HepG2 (cell line): Measurements from ENCODE around the gene REEP2. TPM values are rescaled to one million over a fixed set of nuclear protein-coding genes. Genes with fewer than 3 reads are reported as not detected.

Experiments
- DR1 ChIP-seq: sonication (generic); formaldehyde crosslinking; IDR thresholded peaks from 2 replicates; pipeline ENCODE4 v1.8.0; 2021; ENCODE audit warnings: mild to moderate bottlenecking, missing genetic modification reagents, inconsistent platforms
- ISL2 ChIP-seq: sonication (generic); formaldehyde crosslinking; IDR thresholded peaks from 2 replicates; pipeline ENCODE4 v1.5.0; 2020; ENCODE audit warnings: missing genetic modification reagents
- KDM4B ChIP-seq: sonication (generic); formaldehyde crosslinking; IDR thresholded peaks from 2 replicates; pipeline ENCODE4 v1.4.0; 2020; ENCODE audit warnings: missing genetic modification reagents
- KLF11 ChIP-seq: IDR thresholded peaks from 2 replicates; pipeline ENCODE4 v1.6.1; 2016; ENCODE audit warnings: missing compliant biosample characterization
- MED8 ChIP-seq: sonication (generic); formaldehyde crosslinking; IDR thresholded peaks from 2 replicates; pipeline ENCODE4 v1.8.1; 2023; ENCODE audit warnings: mild to moderate bottlenecking, missing genetic modification reagents; ENCODE audit not compliant: insufficient replicate concordance
- NR3C1 ChIP-seq: sonication (generic); formaldehyde crosslinking; IDR thresholded peaks from 2 replicates; pipeline ENCODE4 v1.4.0; 2020; ENCODE audit warnings: missing genetic modification reagents
- SMC3 ChIP-seq: IDR thresholded peaks from 2 replicates; pipeline ENCODE4 v1.6.1; 2011; ENCODE audit warnings: low read length, improper control_type of control experiment
- XRCC5 ChIP-seq: fragments of 200-400 bp; formaldehyde crosslinking; optimal IDR thresholded peaks from 2 replicates; pipeline ENCODE3; 2017; ENCODE audit warnings: mild to moderate bottlenecking, low read length
- ZNF138 ChIP-seq: sonication (generic); formaldehyde crosslinking; IDR thresholded peaks from 2 replicates; pipeline ENCODE4 v1.5.0; 2020; ENCODE audit warnings: mild to moderate bottlenecking, low read depth, missing genetic modification reagents
- ZNF260 ChIP-seq: sonication (generic); formaldehyde crosslinking; IDR thresholded peaks from 2 replicates; pipeline ENCODE4 v1.4.0; 2020; ENCODE audit warnings: missing genetic modification reagents, low read depth, mild to moderate bottlenecking, borderline replicate concordance
- ZNF33A ChIP-seq: sonication (generic); formaldehyde crosslinking; IDR thresholded peaks from 2 replicates; pipeline ENCODE4 v1.5.1; 2020; ENCODE audit warnings: missing genetic modification reagents, mild to moderate bottlenecking, moderate library complexity, borderline replicate concordance
- ZNF431 ChIP-seq: sonication (generic); formaldehyde crosslinking; IDR thresholded peaks from 2 replicates; pipeline ENCODE4 v1.9.0; 2022; ENCODE audit warnings: missing genetic modification reagents, low read depth, mild to moderate bottlenecking, borderline replicate concordance
- ZNF672 ChIP-seq: sonication (generic); formaldehyde crosslinking; IDR thresholded peaks from 2 replicates; pipeline ENCODE4 v1.8.1; 2022; ENCODE audit warnings: missing genetic modification reagents
- ZNF782 ChIP-seq: sonication (generic); formaldehyde crosslinking; IDR thresholded peaks from 2 replicates; pipeline ENCODE4 v1.4.0; 2020; ENCODE audit warnings: missing genetic modification reagents, mild to moderate bottlenecking, borderline replicate concordance
- ZSCAN25 ChIP-seq: sonication (generic); formaldehyde crosslinking; IDR thresholded peaks from 2 replicates; pipeline ENCODE4 v1.8.0; 2022; ENCODE audit warnings: mild to moderate bottlenecking, missing genetic modification reagents
- polyA plus RNA-seq, 8 experiments: library from polyadenylated mRNA; depleted of rRNA in 3 of 8; stranded (reverse) in 7 of 8; unstranded in 1 of 8; fragments of >200 nt; fragmentation: Illumina TruSeq in 4 of 8; extraction: Trizol in 4 of 8; gene quantifications; 2 replicates each; pipeline versions ENCODE4 v1.2.1 to v1.2.3, GENCODE V29; 2011 to 2016; ENCODE audit warnings: low read depth in 4 of 8, missing spikeins in 1 of 8, mixed read lengths in 1 of 8; ENCODE audit not compliant: insufficient read depth in 1 of 8
- total RNA-seq, 5 experiments: library from RNA; depleted of rRNA; stranded (reverse); fragments of >200 nt; fragmentation: Illumina TruSeq; extraction: Trizol; gene quantifications; 2 replicates each; pipeline ENCODE4 v1.2.3, GENCODE V29; 2016; ENCODE audit warnings: low read depth in 1 of 5
- TF ChIP-seq, protein P1 (sequence below): sonication (generic); formaldehyde crosslinking; IDR thresholded peaks from 2 replicates; pipeline ENCODE4 v1.5.0; 2020; ENCODE audit warnings: mild to moderate bottlenecking, missing genetic modification reagents, borderline replicate concordance
- TF ChIP-seq, protein P2 (sequence below): sonication (generic); formaldehyde crosslinking; IDR thresholded peaks from 2 replicates; pipeline ENCODE4 v1.4.0; 2020; ENCODE audit warnings: missing genetic modification reagents
- TF ChIP-seq, protein P3 (sequence below): sonication (generic); formaldehyde crosslinking; IDR thresholded peaks from 2 replicates; pipeline ENCODE4 v1.4.0; 2020; ENCODE audit warnings: low read depth, mild to moderate bottlenecking, missing genetic modification reagents
- TF ChIP-seq, protein P4 (sequence below): sonication (generic); formaldehyde crosslinking; IDR thresholded peaks from 2 replicates; pipeline ENCODE4 v1.5.0; 2020; ENCODE audit warnings: mild to moderate bottlenecking, missing genetic modification reagents

REEP2 gene
- total and polyA plus RNA-seq, 2 of the 13 experiments (the other 11 are each of a cell fraction or from before 2014, with no cell fraction given), result 5.3 to 7.8 TPM

DNA sequence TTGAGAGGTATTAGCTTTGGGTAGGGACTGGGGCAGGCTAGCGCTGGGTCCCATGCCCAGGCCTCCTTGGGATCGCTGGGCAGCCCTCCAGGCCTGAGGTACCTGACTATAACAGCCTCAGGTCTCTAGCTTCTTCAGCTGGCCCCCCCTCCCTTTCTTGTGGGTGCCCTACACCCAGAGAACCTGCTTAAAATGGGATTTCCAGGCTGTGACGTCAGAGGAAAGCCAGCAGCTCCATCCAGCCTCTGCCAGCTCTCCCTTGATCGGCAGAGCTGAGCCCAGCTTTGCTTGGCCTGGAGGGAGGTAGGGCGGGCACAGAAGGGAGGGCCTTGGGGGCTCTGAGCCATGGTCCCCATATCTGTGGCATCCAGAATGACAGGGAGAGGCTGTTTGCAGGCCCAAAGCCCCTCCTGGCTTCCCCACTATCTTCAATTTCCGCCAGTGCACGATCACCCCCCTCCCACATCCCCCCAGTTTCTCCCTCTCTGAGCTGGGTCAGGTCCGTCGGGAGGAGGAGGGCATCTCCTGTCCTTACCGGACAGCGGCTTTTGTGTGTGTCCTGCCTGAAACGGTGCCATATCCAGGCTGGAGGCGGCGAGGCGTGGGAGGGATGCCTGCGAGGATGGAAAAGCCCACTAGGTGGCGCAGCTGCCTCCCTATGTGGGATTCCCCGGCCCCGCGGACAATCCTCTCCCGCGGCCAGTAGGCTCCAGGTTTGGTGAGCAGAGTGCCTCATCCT is 10.8 kb downstream of the REEP2 start (continued):
- TF ChIP-seq ZNF672 (no peak), KLF11 (CRISPR knock-in tag) (no peak), ZSCAN25 (CRISPR knock-in tag) (0 out of 2 replicates have a peak, but pooled peaks have one; percentile 43), ZNF138 (CRISPR knock-in tag) (no peak), ZNF431 (CRISPR knock-in tag) (peak; percentile 49; the same call in 1 of the 2 replicates), DR1 (CRISPR knock-in tag) (no peak; the same call in 1 of the 2 replicates), SMC3 (peak; percentile 32; the same call in 1 of the 2 replicates), ISL2 (CRISPR knock-in tag) (no peak), XRCC5 (peak; percentile 76), NR3C1 (CRISPR knock-in tag) (no peak), ZNF782 (0 out of 2 replicates have a peak, but pooled peaks have one; percentile 20), ZNF33A (CRISPR knock-in tag) (no peak), MED8 (CRISPR knock-in tag) (no peak), KDM4B (no peak), ZNF260 (CRISPR knock-in tag) (no peak)
- TF ChIP-seq, protein P1, sequence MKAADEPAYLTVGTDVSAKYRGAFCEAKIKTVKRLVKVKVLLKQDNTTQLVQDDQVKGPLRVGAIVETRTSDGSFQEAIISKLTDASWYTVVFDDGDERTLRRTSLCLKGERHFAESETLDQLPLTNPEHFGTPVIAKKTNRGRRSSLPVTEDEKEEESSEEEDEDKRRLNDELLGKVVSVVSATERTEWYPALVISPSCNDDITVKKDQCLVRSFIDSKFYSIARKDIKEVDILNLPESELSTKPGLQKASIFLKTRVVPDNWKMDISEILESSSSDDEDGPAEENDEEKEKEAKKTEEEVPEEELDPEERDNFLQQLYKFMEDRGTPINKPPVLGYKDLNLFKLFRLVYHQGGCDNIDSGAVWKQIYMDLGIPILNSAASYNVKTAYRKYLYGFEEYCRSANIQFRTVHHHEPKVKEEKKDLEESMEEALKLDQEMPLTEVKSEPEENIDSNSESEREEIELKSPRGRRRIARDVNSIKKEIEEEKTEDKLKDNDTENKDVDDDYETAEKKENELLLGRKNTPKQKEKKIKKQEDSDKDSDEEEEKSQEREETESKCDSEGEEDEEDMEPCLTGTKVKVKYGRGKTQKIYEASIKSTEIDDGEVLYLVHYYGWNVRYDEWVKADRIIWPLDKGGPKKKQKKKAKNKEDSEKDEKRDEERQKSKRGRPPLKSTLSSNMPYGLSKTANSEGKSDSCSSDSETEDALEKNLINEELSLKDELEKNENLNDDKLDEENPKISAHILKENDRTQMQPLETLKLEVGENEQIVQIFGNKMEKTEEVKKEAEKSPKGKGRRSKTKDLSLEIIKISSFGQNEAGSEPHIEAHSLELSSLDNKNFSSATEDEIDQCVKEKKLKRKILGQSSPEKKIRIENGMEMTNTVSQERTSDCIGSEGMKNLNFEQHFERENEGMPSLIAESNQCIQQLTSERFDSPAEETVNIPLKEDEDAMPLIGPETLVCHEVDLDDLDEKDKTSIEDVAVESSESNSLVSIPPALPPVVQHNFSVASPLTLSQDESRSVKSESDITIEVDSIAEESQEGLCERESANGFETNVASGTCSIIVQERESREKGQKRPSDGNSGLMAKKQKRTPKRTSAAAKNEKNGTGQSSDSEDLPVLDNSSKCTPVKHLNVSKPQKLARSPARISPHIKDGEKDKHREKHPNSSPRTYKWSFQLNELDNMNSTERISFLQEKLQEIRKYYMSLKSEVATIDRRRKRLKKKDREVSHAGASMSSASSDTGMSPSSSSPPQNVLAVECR, result peak; percentile 38
- TF ChIP-seq, protein P2, sequence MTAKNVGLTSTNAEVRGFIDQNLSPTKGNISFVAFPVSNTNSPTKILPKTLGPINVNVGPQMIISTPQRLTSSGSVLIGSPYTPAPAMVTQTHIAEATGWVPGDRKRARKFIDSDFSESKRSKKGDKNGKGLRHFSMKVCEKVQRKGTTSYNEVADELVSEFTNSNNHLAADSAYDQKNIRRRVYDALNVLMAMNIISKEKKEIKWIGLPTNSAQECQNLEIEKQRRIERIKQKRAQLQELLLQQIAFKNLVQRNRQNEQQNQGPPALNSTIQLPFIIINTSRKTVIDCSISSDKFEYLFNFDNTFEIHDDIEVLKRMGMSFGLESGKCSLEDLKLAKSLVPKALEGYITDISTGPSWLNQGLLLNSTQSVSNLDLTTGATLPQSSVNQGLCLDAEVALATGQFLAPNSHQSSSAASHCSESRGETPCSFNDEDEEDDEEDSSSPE, result no peak
- TF ChIP-seq, protein P3, sequence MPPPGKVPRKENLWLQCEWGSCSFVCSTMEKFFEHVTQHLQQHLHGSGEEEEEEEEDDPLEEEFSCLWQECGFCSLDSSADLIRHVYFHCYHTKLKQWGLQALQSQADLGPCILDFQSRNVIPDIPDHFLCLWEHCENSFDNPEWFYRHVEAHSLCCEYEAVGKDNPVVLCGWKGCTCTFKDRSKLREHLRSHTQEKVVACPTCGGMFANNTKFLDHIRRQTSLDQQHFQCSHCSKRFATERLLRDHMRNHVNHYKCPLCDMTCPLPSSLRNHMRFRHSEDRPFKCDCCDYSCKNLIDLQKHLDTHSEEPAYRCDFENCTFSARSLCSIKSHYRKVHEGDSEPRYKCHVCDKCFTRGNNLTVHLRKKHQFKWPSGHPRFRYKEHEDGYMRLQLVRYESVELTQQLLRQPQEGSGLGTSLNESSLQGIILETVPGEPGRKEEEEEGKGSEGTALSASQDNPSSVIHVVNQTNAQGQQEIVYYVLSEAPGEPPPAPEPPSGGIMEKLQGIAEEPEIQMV (CRISPR knock-in tag), result 0 out of 2 replicates have a peak, but pooled peaks have one; percentile 39
- TF ChIP-seq, protein P4, sequence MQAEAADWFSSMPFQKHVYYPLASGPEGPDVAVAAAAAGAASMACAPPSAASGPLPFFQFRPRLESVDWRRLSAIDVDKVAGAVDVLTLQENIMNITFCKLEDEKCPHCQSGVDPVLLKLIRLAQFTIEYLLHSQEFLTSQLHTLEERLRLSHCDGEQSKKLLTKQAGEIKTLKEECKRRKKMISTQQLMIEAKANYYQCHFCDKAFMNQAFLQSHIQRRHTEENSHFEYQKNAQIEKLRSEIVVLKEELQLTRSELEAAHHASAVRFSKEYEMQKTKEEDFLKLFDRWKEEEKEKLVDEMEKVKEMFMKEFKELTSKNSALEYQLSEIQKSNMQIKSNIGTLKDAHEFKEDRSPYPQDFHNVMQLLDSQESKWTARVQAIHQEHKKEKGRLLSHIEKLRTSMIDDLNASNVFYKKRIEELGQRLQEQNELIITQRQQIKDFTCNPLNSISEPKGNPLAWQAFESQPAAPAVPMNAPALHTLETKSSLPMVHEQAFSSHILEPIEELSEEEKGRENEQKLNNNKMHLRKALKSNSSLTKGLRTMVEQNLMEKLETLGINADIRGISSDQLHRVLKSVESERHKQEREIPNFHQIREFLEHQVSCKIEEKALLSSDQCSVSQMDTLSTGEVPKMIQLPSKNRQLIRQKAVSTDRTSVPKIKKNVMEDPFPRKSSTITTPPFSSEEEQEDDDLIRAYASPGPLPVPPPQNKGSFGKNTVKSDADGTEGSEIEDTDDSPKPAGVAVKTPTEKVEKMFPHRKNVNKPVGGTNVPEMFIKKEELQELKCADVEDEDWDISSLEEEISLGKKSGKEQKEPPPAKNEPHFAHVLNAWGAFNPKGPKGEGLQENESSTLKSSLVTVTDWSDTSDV, result no peak
